ENCODE results near the gene SLC16A9.

SLC16A9 gene

DNA sequence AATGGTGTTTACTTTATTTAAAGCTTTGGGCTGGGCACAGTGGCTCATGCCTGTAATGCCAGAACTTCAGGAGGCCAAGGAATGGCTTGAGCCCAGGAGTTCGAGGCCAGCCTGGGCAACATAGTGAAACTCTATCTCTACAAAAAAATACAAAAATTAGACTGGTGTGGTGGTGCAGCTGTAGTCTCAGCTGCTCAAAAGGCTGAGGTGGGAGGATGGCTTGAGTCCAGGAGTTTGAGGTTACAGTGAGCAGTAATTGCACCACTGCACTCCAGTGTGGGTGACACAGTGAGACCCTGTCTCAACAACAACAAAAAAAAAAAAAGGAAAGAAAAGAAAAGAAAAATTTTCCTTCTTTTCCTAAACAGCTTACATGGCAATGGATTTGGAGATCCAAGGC lies 22.0 kb downstream of the SLC16A9 start:
- no peak for TF ChIP-seq ZFX (IDR thresholded peaks at IDR 0.05)
- no peak for TF ChIP-seq CTCF (conservative IDR thresholded peaks at IDR 0.05)
- H3K27ac ChIP-seq = no peak overlapping the region

- H3K27ac ChIP-seq = no peak overlapping the region
- TF ChIP-seq ZFX (IDR thresholded peaks at IDR 0.05) (no peak), CTCF (conservative IDR thresholded peaks at IDR 0.05) (no peak)
Observed at GRCh38 chr10:59684006-59684405, 25.6 kb downstream of the SLC16A9 start.

- no peak for TF ChIP-seq CTCF (conservative IDR thresholded peaks at IDR 0.05)
- TF ChIP-seq ZFX (IDR thresholded peaks at IDR 0.05) = no peak
Observed at GRCh38 chr10:59682986-59683937, 26.4 kb downstream of the SLC16A9 start.

DNA sequence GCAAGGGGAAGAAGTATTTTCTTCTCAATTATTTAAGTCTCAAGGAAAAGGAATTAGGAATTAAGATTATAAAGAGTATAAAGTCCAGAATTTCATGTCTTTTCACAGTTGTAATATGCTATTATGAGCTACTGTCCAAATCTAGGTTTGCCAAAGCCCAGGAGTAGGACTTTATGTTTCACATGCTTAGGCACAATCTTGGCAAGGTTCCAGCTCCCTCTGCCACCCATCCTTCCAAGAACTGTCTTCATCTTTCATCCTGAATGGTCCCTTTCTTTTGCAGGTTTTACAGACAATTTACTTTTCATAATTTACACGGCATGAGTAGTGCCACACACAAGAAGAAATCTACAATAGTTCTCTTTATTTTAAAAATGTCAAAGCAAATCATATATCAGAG lies 29.5 kb downstream of the SLC16A9 start:
- H3K27ac ChIP-seq = no peak overlapping the region
- TF ChIP-seq ZFX (IDR thresholded peaks at IDR 0.05) = no peak
- no peak for TF ChIP-seq CTCF (conservative IDR thresholded peaks at IDR 0.05)

More at GRCh38 chr10:59682986-59683937, 26.4 kb downstream of the SLC16A9 start:
- no peak overlapping the region for H3K27ac ChIP-seq

DNA sequence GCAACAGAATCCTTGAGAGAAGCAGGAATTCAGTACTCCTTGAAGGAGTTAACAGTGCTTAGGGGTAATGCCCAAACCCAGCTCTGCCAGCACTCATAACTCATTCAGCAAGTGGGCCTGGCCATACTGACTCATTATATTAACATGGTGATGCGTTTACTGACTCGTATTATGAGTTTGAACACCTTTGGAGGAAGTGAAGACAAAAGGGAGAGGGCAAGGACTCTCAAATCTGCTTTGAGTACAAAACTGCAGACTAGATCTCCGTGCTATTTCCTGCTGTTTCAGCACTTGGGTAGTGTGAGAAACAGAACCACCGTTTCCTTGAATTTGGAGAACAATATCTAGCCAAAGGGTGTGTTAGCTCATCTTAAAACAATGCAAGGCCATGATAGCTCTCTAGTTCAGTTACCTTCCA lies 30.8 kb downstream of the SLC16A9 start:
- TF ChIP-seq ZFX (IDR thresholded peaks at IDR 0.05) (no peak), CTCF (conservative IDR thresholded peaks at IDR 0.05) (no peak)
- no peak overlapping the region for H3K27ac ChIP-seq

GRCh38 chr10:59677253-59677831 lies 32.3 kb downstream of the SLC16A9 start:
- H3K27ac ChIP-seq = no peak overlapping the region
- no peak for TF ChIP-seq ZFX (IDR thresholded peaks at IDR 0.05)
- TF ChIP-seq CTCF (conservative IDR thresholded peaks at IDR 0.05) = no peak

DNA sequence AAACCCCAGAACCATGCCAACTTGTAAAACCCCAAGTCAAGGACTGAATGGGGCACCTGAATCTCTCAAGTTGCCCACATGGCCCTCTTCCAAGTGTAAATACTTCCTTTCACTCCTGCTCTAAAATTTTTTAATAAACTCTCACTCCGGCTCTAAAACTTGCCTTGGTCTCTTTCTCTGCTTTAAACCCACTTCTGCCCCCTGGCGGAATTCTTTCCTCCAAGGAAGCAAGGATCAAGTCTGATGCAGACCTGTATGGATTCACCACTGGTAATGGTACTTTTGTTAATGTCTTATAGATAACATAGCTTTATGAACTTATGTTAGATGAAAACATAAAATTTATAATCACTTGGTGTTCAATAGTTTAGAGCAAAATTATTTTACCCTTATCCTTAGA lies 33.8 kb downstream of the SLC16A9 start:
- no peak overlapping the region for H3K27ac ChIP-seq
- peak; percentile 74 for TF ChIP-seq CTCF (conservative IDR thresholded peaks at IDR 0.05)
- TF ChIP-seq ZFX (IDR thresholded peaks at IDR 0.05) = no peak

Data from C4-2B (cell line).